ENCODE measurements around the gene PCGF3.
"Not testable (repeated sequence)": the region's sequence is repeated elsewhere in the genome, so short reads cannot be mapped to it uniquely, and the experiment has no call there.

Gene PCGF3

DNA sequence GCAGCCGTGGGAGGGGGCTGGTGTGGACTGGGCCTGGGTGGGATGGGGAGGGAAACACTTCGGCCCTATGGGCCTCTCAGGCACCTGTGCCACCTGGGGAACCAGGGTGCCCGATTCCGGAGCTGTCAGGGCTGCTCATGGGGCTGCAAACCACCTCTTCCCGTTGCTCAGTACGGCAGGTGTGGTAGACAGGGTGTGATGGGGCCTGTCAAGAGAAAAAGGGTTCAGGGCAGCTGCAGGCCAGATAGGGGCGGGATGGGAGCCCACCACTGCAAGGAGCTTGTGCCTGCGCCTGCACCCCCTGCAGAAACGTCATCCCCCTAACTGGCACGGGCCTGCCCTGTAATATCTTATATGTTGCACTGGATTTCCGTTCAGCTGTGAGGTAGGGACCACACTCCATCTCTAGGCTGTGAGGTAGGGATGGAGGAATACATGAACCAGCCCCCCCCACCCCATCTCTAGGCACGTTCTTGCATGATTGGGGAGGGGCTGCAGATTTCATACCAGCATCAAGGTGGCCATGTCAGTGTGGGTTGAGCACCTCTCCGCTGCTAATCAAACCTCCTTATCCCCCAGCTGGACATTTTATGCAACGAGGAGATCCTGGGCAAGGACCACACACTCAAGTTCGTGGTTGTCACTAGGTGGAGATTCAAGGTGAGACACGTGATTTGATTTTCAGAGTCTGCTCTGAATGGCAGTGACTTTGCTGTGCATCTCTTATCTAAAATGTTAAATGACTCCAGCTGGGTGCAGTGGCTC, 59.0 kb downstream of the PCGF3 start:
- no peak for DNase-seq

DNA sequence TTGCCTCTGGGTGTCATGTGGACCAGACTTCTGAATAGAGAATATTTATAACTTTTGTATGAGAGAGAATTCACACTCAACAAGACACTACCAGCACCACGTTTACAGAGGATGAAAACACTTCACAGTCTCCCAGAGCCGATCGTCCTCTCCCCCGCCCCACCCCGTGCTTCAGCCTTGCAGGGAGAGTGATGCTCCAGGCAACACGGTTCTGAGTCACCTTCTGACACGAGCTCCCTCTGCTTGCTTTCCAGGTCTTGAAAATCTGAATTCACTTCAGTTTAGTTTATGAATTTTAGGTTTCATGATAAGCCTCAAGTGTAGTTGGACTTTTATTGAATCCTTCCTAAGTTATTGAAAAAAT, 60.5 kb downstream of the PCGF3 start:
- no peak for DNase-seq

DNA sequence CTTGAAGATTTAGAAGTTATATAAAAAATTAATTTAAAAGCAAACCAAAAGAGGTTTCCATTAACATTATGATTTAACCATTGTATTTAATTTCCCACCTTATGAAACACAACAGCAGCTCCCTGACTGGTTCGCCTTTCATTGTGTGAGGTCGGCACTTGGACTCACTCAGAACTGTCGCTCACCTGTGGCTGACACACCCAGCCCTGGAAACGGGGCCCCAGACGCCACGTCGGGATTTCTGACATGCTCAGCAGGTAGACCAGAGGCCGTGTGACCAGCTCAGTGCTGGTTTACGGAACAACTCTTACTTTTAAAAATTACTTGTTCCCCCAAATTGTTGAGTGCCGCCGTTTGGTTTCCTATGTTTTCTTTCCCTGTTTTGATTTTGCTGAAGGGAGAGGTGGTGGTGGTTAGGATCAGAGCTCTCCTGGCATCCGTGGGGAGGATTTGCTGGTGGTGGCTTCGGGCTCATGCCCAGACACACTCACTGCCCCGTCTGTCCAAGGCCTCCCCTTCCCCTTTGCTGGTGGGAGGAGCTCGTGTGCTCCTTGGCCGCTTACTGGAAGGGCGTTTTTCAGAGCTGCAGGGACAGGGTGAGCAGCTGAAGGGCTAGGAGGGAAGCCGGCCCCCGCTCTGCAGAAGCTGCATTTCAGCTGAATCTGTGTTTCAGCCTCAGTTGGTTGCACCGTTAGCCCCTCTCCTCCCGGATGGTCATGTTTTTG, 61.1 kb downstream of the PCGF3 start:
- no peak for DNase-seq

DNA sequence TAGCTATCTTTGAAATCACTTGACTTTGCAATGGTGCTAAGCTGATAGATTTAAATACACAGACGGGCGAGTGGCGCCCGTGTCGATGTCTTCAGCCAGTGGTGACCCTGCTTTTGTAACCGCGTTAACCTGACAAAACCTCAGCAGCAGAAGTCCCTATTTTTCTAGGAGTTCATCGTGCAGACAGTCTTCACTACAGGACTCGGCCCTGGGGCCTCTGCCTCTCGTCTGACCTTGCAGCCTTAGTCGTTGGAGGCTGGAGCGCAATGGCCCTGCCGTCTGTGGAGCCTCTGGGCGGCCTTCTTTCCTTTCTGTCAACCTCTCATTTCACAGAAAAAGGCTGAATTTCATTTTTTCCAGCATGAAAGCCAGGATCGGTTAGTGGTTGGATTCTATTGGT, 62.4 kb downstream of the PCGF3 start:
- no peak for DNase-seq

DNA sequence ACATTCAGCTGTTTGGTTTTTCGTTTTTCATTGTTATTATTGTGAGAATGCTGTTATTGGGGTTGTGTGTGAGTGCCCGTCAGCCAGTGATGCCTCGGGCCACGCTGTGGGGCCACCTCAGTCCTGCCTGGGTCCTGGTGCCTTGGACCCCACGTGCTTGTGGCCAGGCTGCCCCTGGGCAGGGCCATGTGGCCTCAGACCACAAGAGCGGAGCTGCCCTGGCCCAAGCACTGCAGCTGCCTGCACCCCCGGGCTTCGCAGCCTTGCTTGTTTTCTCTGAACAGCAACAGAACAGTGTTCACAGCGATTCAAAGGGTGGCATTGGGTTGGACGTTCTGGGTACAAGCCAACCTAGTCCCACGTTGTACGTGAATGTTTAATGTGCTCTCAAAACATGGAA, 63.4 kb downstream of the PCGF3 start:
- DNase-seq = no peak

DNA sequence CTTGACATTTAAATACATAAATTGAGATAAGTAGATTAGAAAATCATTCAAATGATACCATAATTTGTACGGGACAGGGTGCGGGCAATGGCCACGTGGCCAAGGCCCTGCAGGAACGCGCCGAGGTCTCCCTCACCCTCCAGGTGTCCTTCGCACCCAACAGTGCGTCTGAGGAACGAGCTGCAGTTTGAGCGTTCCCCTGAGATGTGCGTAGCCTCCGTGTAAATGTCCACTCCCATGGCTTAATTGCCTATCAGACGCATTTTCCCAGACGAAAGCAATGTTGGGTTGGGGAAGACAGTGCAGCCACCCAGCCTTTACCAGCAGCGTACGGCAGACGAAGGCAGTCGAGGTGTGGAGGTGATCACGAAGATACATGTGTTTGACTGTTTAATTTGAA, 63.9 kb downstream of the PCGF3 start:
- no peak for DNase-seq

DNA sequence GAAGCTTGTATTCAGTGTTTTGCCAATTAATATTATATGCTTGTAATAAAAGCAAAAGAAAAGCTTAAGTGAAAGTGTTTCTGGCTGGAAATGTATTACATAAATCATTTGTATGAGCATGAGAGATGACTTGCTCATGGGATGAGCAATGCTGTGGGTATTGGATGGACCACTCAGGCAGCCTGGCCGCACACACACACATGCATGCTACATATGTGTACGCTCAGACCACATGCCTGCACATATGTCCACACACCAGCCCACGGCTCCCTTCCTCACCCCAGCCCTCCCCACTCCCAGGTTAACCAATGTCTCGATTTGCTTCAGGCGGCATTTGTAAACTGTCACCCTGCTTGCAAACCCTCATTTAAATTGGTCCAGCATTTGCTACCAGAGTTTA, 64.4 kb downstream of the PCGF3 start:
- DNase-seq = no peak

DNA sequence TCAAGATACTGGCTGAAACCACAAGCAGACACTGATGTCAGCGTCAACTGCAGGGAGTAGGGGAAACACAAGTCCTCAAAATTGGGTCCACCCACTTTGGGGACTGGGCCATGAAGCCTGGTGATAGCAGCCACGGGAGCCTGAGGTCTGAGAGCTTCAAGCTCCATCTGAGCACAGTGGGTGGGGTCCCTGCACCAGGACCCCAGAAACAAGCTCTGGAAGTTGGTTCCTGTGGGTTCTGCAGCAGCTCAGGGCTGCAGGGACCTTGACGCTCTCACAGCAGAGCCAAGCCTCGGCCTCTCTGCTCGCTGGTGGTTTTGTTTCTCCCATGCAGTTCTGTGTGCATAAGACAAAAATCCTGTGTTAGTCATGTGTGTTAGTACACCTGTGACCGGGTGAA, 65.8 kb downstream of the PCGF3 start:
- DNase-seq = no peak

DNA sequence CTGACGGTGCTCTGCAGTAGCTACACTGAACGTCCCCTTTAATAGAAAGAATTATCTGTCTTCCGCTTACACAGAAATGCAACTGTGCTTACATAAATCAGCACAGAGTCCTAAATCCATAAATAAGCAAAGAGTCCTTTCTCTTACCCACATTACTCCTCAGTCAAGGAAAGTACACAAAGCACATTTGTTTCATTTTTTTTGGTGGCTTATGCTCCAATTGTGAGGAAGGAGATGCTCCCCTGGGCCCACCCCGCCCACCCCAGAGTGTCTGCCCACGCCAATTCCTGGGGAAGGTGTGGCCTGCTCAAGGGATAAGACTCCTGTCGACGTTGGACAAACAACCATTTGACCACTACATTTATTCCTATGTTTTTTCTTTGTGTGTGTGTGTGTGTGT, 66.5 kb downstream of the PCGF3 start:
- no peak for DNase-seq

DNA sequence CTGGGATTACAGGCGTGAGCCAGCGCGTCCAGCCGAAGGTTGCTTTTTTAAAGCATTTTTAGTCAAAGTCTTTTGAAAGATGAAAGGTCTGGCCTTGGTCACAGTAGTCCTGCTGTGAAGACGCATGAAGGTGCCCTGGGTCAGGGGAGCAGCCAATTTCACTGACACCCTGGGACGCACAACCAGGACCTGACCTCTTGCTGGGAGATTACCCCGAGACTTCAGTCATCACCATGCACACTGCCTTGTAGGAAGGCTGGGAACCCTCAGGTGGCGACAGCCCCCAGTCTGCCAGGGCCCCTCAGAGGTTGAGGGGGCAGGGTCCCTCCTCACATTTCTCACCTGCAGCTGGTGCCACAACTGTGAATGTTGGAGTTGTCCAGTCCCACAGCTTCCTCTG, 67.1 kb downstream of the PCGF3 start:
- DNase-seq = no peak

DNA sequence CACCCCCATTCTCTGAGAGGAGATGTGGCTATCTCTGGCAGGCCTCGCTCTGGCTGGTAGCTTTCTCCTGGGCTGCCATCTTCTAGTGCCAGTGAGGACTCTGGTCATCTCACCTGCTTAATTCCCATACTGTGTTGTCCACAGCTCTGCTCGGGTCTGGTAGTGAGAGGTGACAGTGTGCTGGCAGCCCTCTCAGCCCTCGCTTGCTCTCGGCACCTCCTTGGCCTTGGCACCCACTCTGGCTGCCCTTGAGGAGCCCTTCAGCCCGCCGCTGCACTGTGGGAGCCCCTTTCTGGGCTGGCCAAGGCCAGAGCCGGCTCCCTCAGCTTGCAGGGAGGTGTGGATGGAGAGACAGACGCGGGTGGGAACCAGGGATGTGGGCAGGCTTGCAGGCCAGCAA, 67.6 kb downstream of the PCGF3 start:
- no peak for DNase-seq

DNA sequence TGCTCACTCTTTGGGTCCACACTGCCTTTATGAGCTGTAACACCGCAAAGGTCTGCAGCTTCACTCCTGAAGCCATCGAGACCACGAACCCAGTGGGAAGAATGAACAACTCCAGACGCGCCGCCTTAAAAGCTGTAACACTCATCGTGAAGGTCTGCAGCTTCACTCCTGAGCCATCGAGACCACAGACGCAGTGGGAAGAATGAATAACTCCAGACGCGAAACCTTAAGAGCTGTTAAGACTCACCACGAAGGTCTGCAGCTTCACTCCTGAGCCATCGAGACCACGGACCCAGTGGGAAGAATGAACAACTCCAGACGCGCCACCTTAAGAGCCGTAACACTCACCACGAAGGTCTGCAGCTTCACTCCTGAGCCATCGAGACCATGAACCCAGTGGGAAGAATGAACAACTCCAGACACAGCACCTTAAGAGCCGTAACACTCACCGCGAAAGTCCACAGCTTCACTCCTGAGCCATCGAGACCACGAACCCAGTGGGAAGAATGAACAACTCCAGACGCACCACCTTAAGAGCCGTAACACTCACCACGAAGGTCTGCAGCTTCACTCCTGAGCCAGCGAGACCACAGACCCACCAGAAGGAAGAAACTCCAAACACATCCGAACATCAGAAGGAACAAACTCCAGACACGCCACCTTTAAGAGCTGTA, 68.9 kb downstream of the PCGF3 start:
- not testable (repeated sequence) for DNase-seq

DNA sequence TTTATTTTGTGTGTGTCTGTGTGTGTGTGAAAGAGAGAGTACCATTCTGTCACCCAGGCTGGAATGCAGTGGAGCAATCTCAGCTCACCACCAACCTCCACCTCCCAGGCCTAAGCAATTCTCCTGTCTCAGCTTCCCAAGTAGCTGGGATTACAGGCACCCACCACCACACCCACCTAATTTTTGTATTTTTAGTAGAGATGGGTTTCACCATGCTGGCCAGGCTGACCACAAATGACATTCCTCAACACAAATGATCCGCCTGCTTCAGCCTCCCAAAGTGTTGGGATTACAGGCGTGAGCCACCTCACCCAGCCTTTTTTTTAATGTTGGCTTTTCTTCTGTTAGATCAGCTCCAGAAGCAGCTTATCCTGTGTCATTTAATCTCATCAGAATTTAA, 69.9 kb downstream of the PCGF3 start:
- not testable (repeated sequence) for DNase-seq

DNA sequence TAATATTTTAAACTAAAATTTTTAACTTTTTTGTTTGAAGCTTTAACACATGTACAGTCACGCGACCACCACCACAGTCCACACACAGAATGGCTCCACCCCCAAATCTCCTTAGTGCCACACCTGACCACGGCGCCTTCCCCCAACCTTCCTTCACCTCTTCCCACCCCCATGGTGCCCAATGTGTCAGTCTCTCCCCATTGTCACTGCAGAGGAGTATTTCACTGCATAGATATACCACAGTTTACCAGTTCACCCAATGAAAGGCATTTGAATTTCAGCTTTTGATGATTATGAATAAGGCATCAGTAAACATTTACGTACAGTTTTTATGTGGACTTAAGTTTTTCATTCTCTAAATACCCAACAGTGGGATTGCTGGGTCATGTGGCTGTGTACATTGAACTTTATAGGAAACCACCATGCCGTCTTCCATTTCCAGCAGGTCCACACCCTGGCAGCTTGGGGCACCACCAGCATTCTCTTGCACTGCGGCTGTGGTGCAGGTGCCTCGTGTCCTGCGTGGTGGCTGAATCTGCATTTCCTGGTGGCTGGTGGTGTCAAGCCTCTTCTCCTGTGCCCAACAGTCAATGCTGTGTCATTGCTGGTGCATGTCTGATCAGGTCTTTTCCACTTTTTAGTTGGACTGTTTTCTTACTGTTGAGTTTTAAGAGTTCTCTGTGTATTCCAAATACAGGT, 71.3 kb downstream of the PCGF3 start:
- DNase-seq = no peak

DNA sequence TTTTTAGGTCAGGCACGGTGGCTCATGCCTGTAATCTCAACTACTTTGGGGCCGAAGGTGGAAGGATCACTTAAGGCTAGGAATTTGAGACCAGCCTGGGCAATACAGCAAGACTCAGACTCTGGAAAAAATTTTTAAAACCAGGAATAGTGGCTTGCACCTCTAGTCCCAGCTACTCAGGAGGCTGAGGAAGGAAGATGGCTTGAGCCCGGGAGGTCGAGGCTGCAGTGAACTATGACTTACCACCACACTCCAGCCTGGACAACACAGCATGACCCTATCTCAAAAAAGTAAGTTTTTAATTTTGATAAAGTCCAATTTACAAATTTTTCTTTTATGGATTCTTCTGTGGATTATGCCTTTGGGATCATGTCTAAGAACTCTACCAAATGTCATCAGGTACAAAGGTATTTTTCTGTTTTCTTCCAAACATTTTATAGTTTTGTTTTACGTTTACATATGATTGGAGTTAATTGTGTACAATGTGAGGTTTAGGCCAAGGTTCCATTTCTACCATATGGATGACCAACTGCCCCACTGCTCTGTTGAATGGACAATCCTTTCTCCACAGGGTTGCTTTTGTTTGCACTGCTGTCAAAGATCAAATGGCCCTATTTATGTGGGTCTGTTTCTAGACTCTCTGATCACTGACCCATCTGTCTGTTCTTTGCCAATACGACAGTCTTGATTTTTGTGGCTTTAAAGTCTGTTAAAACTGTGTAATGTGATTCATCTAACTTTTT, 72.1 kb downstream of the PCGF3 start:
- DNase-seq = no peak

DNA sequence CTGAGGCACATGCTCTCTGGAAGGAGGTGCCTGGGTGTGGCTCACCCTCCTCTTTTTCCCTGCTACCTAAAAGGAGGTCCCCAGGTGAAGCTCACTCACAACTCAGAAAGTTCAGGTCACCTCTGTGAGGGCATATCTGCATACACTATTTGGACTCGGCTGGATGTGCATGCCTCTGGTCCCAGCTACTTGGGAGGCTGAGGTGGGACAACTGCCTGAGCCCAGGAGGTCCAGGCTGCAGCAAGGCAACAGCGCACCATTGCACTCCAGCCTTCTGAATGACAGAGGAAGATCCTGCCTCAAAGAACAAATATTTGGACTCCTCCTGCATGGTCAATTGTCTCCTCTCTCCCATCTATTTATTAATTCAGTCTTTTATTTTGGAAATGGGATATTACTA, 73.9 kb downstream of the PCGF3 start:
- no peak for DNase-seq

DNA sequence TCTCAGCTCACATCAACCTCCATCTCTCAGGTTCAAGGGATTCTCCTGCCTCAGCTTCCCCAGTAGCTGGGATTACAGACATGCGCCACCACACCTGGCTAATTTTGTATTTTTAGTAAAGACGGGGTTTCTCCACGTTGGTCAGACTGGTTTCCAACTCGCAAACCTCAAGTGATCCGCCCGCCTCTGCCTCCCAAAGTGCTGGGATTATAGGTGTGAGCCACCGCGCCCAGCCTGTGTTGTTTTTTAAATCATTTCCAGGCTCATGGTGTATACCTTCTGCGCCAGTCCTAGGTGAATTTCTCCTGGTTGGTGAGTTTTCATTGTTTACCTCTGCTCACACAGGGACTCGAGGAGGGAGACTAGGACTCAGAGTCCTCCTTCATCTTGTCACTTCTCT, 74.6 kb downstream of the PCGF3 start:
- DNase-seq = not testable (repeated sequence)

DNA sequence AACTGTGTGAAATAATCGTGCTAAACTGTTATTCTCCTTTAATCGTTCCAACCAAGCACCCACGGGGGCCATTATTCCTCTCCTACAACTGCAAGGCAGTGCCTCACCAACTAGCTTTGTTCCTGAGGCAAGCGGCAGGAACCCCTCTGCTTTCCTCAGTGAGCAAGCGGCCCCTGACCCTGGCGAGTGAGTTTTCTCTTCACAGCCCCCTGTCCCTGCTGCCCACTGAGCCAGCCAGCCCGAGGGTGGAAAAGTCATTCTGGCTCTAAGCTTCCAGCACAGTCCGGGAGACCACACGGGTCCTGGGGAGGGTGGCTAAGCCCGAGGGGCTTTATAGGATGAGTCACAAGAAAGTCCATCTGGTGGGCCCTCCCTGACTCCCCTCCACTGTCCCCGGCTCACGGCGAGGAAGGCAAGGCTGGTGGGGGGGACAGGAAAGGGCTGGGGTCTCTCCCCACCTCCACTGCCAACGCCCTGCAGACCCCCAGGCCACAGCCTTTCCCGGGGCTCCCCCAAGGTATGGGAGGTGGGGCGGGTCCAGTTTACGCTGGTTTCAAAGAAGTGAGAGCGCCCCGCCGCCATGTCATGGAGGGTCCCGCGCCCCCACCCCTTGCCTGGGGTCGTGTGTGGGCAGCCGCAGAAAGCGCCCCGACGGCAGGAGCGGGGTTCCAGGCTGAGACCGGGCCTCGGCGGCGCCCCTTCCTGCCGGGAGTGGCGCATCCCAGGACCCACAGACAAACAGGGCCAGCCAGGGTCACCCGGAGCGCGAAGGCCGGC, 75.3 kb downstream of the PCGF3 start:
- no peak for DNase-seq

DNA sequence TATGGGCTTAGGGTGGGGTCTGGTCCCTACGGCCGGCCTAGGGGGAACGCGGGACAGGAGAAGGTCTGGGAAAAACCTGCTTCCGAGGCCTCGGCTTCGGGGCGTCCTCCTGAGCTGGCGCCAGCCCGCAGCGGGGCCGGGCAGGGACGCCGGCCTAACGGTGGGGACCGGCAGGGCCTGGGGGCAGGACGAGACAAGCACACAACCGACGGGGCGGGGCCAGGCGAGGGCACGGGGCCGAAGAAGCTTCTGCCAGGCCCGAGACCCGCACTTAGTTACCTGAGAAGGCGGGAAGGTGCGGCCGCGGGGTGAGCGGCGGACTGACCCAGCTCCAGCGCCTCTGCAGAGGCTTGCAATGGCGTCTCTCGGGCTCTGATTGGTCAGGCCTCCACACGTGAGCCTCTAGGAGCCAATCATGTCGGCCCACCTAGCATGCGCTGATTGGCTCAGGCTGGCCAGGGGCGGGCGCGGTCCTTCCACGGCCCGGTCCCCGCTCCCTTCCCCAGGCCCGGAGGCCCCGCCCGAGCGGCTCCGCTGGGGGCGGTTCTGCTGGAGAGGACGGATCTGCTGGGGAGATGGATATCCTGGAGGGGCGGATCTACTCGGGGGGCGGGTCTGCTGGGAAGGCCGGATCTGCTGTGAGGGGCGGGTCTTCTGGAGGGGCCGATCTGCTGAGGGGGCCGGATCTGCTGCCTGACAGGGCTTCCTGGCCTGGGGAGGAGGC, 76.0 kb downstream of the PCGF3 start:
- DNase-seq = peak; percentile 98

DNA sequence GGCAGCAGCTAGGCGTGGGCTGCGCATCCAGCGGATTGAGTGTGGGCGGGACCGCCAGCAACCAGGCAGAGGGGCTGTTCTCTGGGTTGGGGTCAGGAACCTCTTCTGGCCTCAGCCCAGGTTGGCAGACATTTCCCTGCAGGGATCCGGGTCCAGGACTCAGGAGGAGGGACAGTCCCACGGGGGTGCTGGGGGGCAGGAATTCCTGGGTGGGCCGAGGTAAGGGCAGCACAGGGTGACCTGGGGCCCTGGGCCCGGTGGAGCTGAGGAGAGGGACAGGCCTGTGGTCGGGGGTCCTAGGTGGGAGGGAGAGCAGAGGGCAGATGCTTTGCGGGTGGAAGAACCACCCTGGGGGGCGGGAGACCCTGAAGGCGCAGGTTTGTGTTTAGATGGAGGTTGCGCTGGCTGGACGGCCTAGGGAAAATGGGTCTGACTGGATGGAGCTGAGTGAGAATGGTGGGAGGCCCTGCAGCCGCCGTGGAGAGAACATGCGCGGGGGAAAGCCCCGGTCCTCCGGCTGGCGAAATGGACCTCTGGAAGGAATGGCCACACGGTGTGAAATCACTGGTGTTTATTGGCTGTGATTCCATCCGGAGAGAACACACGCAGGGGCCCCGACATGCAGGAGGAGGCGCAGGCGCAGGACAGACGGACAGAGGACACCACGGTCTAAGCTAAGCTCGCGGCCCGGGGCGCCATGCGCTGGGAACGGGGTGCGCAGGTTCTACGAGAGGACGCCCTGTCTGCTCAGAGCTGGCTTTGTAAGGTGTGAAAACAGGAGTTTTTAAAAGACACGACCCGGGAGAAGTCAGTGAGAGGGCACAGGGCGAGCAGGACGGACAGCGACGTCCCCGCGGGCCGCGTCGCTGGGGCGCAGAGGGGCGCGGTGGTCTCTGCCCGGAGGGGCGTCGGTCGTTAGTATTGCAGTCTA, 79.0 kb downstream of the PCGF3 start:
- DNase-seq = no peak
